Measurements from ENCODE around the gene PAPOLA.
A peak's percentile ranks its signal among the peaks of the same experiment; 100 is the strongest.

PAPOLA gene

DNA sequence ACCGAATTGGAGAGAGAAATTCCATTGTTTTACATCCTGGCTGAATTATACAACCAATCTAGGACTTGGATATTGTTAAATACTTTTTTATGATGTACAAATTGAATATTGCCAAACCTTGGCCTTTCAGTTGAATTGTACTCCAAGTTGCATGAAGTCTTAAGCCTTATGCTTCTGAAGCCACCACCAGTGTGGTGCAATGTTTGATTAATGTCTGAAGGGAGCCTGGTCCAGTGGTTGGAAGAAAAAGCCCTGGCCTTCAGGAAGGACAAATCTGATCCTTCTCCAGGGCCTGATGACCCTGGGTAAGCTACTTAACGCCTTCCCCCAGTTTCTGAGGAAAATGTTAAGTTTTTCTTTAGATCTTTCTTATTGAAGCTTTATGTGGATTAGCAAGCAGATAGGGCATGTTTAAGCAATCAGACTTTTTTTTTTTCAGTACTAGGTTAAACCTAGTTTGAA, 72.0 kb downstream of the PAPOLA start:
- Histone ChIP-seq H3K23ac (ENCODE audit: low read length in 2 of 2) (no peak overlapping the region), H2AK5ac (ENCODE audit: low read length, severe bottlenecking) (no peak overlapping the region), H3K18ac (ENCODE audit: low read depth in 1 of 2, low read length in 2 of 2) (no peak overlapping the region), H3K27ac (ENCODE audit: low read length, poor library complexity, severe bottlenecking) (no peak overlapping the region), H3K79me1 (replicated peaks; ENCODE audit: low read length, poor library complexity, severe bottlenecking) (peaks cover 17% of the 10 kb centered on the region), H3K4me2 (ENCODE audit: low read length, poor library complexity, severe bottlenecking) (no peak overlapping the region), H2BK120ac (ENCODE audit: low read depth, low read length) (no peak overlapping the region), H2BK15ac (ENCODE audit: low read depth, poor library complexity, severe bottlenecking) (no peak overlapping the region), H3K36me3 (ENCODE audit: control insufficient read depth in 1 of 2, insufficient read depth in 2 of 2, low read depth in 1 of 2, low read length in 2 of 2) (peaks cover 21 to 23% of the 10 kb centered on the region in 2 experiments), H4K91ac (ENCODE audit: low read length) (no peak overlapping the region), H3K27me3 (ENCODE audit: control insufficient read depth in 1 of 2, insufficient read depth in 1 of 2, low read length in 2 of 2) (no peaks in the 10 kb centered on the region), H3K14ac (ENCODE audit: low read length in 2 of 2) (no peak overlapping the region), H3K4me1 (ENCODE audit: control insufficient read depth, insufficient read depth, low read depth, low read length) (no peaks in the 10 kb centered on the region), H4K8ac (ENCODE audit: low read length) (no peak overlapping the region), H2AFZ (ENCODE audit: low read depth, low read length) (no peak overlapping the region), H3K4ac (ENCODE audit: low read depth in 1 of 2, low read length in 2 of 2) (no peak overlapping the region), H3K9ac (ENCODE audit: low read length) (no peak overlapping the region), H3K4me3 (ENCODE audit: insufficient read depth in 1 of 2, low read depth in 1 of 2, low read length in 2 of 2) (no peak overlapping the region), H2BK12ac (ENCODE audit: low read length in 2 of 2) (no peak overlapping the region), H2BK5ac (ENCODE audit: low read depth, low read length, poor library complexity, severe bottlenecking) (no peak overlapping the region), H3K9me3 (ENCODE audit: control insufficient read depth, low read length) (no peaks in the 10 kb centered on the region)
- peak; percentile 59 for DNase-seq
- 100% methylated on average over 1 of the region's 2 CpGs for WGBS

DNA sequence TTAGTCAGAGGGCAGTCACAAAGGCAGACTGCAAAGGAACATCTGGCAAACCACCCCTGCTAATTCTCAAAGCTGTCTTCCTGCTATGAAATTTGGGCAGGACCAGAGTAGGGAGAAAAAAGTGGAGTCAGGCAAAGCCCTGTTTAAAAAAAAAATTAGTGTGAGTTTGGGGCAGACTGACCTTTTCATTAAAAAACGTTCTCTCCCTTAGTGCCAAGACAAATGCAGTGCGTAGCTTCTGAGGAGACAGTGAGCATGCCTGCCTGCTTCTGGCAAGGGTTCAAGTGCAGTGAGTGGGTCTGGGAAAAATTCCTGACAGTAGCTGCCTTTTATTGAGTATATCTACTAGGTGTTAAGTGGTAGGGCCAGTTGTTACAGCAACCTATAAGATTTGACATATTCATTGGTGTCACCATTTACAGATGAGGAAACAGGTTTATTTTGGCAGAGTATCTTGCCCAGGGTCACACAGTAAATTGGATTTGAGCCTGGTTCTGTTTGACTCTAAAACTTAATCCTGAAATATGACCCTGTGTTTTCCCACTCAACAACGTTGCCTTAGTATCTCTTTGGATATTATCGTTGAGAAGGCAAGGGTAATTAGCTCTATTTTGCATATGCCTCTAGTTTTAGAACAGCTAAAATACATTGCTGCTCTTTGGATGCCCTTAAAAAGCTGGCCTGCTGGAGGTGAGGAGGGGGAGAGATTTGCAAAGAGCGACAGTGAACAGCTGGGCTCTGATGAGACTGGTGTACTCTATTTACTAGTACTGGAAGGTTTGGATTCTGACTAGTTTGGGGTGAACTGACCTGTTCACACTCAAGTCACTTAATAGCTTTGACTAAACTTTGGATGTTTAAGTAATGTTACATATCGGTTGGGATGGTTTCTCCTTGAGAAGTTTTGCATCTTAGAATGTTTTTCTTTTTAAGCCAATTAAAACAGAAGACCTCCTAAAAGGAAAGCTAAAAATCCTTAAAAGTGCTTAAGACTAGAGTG, 72.8 kb downstream of the PAPOLA start:
- H2BK15ac ChIP-seq (ENCODE audit: low read depth, poor library complexity, severe bottlenecking), result no peak overlapping the region
- H2AFZ ChIP-seq (ENCODE audit: low read depth, low read length), result no peak overlapping the region
- H3K27ac ChIP-seq (ENCODE audit: low read length, poor library complexity, severe bottlenecking), result no peak overlapping the region
- H3K4me1 ChIP-seq (ENCODE audit: control insufficient read depth, insufficient read depth, low read depth, low read length), result no peaks in the 10 kb centered on the region
- DNase-seq, result no peak
- H2BK120ac ChIP-seq (ENCODE audit: low read depth, low read length), result no peak overlapping the region
- no peak overlapping the region for H3K4me2 ChIP-seq (ENCODE audit: low read length, poor library complexity, severe bottlenecking)
- H2BK5ac ChIP-seq (ENCODE audit: low read depth, low read length, poor library complexity, severe bottlenecking), result peak overlapping the region; percentile 9
- no peak overlapping the region for H3K14ac ChIP-seq (ENCODE audit: low read length in 2 of 2)
- no peak overlapping the region for H4K91ac ChIP-seq (ENCODE audit: low read length)
- peaks cover 14% of the 10 kb centered on the region for H3K79me1 ChIP-seq (replicated peaks; ENCODE audit: low read length, poor library complexity, severe bottlenecking)
- H2AK5ac ChIP-seq (ENCODE audit: low read length, severe bottlenecking), result no peak overlapping the region
- H3K36me3 ChIP-seq (ENCODE audit: control insufficient read depth in 1 of 2, insufficient read depth in 2 of 2, low read depth in 1 of 2, low read length in 2 of 2), result peaks cover 19% of the 10 kb centered on the region in 2 experiments
- H3K9ac ChIP-seq (ENCODE audit: low read length), result peak overlapping the region; percentile 8
- H2BK12ac ChIP-seq (ENCODE audit: low read length in 2 of 2), result peak overlapping the region in 1 of 2 experiments; percentile 45
- H3K4me3 ChIP-seq (ENCODE audit: insufficient read depth in 1 of 2, low read depth in 1 of 2, low read length in 2 of 2), result no peak overlapping the region
- H3K4ac ChIP-seq (ENCODE audit: low read depth in 1 of 2, low read length in 2 of 2), result no peak overlapping the region
- no peaks in the 10 kb centered on the region for H3K27me3 ChIP-seq (ENCODE audit: control insufficient read depth in 1 of 2, insufficient read depth in 1 of 2, low read length in 2 of 2)
- H3K23ac ChIP-seq (ENCODE audit: low read length in 2 of 2), result no peak overlapping the region
- no peak overlapping the region for H3K18ac ChIP-seq (ENCODE audit: low read depth in 1 of 2, low read length in 2 of 2)
- no peak overlapping the region for H4K8ac ChIP-seq (ENCODE audit: low read length)
- WGBS, result 90% methylated on average over 4 of the region's 6 CpGs
- no peaks in the 10 kb centered on the region for H3K9me3 ChIP-seq (ENCODE audit: control insufficient read depth, low read length)

- Histone ChIP-seq H3K27ac (ENCODE audit: low read length, poor library complexity, severe bottlenecking) (no peak overlapping the region), H2BK15ac (ENCODE audit: low read depth, poor library complexity, severe bottlenecking) (no peak overlapping the region), H4K8ac (ENCODE audit: low read length) (no peak overlapping the region), H3K23ac (ENCODE audit: low read length in 2 of 2) (no peak overlapping the region), H2BK5ac (ENCODE audit: low read depth, low read length, poor library complexity, severe bottlenecking) (no peak overlapping the region), H3K79me1 (replicated peaks; ENCODE audit: low read length, poor library complexity, severe bottlenecking) (peaks cover 11% of the 10 kb centered on the region), H3K27me3 (ENCODE audit: control insufficient read depth in 1 of 2, insufficient read depth in 1 of 2, low read length in 2 of 2) (no peaks in the 10 kb centered on the region), H3K9ac (ENCODE audit: low read length) (no peak overlapping the region), H3K36me3 (ENCODE audit: control insufficient read depth in 1 of 2, insufficient read depth in 2 of 2, low read depth in 1 of 2, low read length in 2 of 2) (peaks cover 15 to 19% of the 10 kb centered on the region in 2 experiments), H2BK12ac (ENCODE audit: low read length in 2 of 2) (no peak overlapping the region), H3K18ac (ENCODE audit: low read depth in 1 of 2, low read length in 2 of 2) (no peak overlapping the region), H3K4me1 (ENCODE audit: control insufficient read depth, insufficient read depth, low read depth, low read length) (no peaks in the 10 kb centered on the region), H4K91ac (ENCODE audit: low read length) (no peak overlapping the region), H2BK120ac (ENCODE audit: low read depth, low read length) (no peak overlapping the region), H2AFZ (ENCODE audit: low read depth, low read length) (no peak overlapping the region), H3K4ac (ENCODE audit: low read depth in 1 of 2, low read length in 2 of 2) (no peak overlapping the region), H3K4me2 (ENCODE audit: low read length, poor library complexity, severe bottlenecking) (no peak overlapping the region), H3K9me3 (ENCODE audit: control insufficient read depth, low read length) (no peaks in the 10 kb centered on the region), H2AK5ac (ENCODE audit: low read length, severe bottlenecking) (no peak overlapping the region), H3K4me3 (ENCODE audit: insufficient read depth in 1 of 2, low read depth in 1 of 2, low read length in 2 of 2) (no peak overlapping the region), H3K14ac (ENCODE audit: low read length in 2 of 2) (no peak overlapping the region)
- 97% methylated on average over 6 of the region's 6 CpGs for WGBS
- no peak for DNase-seq
Observed at GRCh38 chr14:96576359-96576758, 74.2 kb downstream of the PAPOLA start.

DNA sequence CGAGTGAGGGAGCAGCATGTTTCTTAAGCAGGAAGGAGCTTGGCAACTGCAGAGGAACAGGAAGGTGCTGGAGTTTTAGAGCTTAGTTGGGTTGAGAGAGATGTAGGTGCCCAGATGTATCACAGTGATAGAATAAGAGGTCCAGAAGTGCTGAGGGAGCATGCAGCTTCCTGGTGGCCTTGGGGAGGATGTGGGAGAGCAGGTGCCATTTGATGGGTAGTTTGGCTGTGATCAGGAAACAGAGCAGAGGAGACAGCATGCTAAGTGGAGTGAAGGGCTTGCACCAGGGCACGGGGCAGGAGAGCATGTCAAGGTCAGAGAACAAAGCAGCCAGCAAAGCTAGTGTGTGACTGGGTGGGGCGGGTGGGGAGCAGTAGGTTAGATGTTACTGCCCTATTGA, 74.8 kb downstream of the PAPOLA start:
- Histone ChIP-seq H3K23ac (ENCODE audit: low read length in 2 of 2) (no peak overlapping the region), H3K9ac (ENCODE audit: low read length) (no peak overlapping the region), H3K4ac (ENCODE audit: low read depth in 1 of 2, low read length in 2 of 2) (no peak overlapping the region), H4K91ac (ENCODE audit: low read length) (no peak overlapping the region), H4K8ac (ENCODE audit: low read length) (no peak overlapping the region), H3K4me1 (ENCODE audit: control insufficient read depth, insufficient read depth, low read depth, low read length) (no peaks in the 10 kb centered on the region), H2AFZ (ENCODE audit: low read depth, low read length) (no peak overlapping the region), H3K14ac (ENCODE audit: low read length in 2 of 2) (no peak overlapping the region), H3K4me3 (ENCODE audit: insufficient read depth in 1 of 2, low read depth in 1 of 2, low read length in 2 of 2) (no peak overlapping the region), H3K9me3 (ENCODE audit: control insufficient read depth, low read length) (no peaks in the 10 kb centered on the region), H2AK5ac (ENCODE audit: low read length, severe bottlenecking) (no peak overlapping the region), H2BK12ac (ENCODE audit: low read length in 2 of 2) (no peak overlapping the region), H3K27ac (ENCODE audit: low read length, poor library complexity, severe bottlenecking) (no peak overlapping the region), H3K27me3 (ENCODE audit: control insufficient read depth in 1 of 2, insufficient read depth in 1 of 2, low read length in 2 of 2) (no peaks in the 10 kb centered on the region), H3K18ac (ENCODE audit: low read depth in 1 of 2, low read length in 2 of 2) (no peak overlapping the region), H3K4me2 (ENCODE audit: low read length, poor library complexity, severe bottlenecking) (no peak overlapping the region), H2BK5ac (ENCODE audit: low read depth, low read length, poor library complexity, severe bottlenecking) (no peak overlapping the region), H3K36me3 (ENCODE audit: control insufficient read depth in 1 of 2, insufficient read depth in 2 of 2, low read depth in 1 of 2, low read length in 2 of 2) (peaks cover 10 to 19% of the 10 kb centered on the region in 2 experiments), H2BK15ac (ENCODE audit: low read depth, poor library complexity, severe bottlenecking) (no peak overlapping the region), H2BK120ac (ENCODE audit: low read depth, low read length) (no peak overlapping the region), H3K79me1 (replicated peaks; ENCODE audit: low read length, poor library complexity, severe bottlenecking) (peaks cover 7% of the 10 kb centered on the region)
- WGBS, result 99% methylated on average over 3 of the region's 3 CpGs
- no peak for DNase-seq
